ENCODE measurements around the gene LRRN4CL.
"Not testable (repeated sequence)": the region's sequence is repeated elsewhere in the genome, so short reads cannot be mapped to it uniquely, and the experiment has no call there.

Gene LRRN4CL

GRCh38 chr11:62709247-62710000 is 20.1 kb upstream of the LRRN4CL start:
- peak; percentile 92 for DNase-seq

GRCh38 chr11:62708793-62709192 is 19.5 kb upstream of the LRRN4CL start:
- DNase-seq, result no peak

GRCh38 chr11:62708392-62708791 is 19.1 kb upstream of the LRRN4CL start:
- no peak for DNase-seq

GRCh38 chr11:62707277-62707861 is 18.0 kb upstream of the LRRN4CL start, which contains the start of the genes BSCL2 and GNG3:
Gene BSCL2 (minus strand): TSS chr11:62707424. CDS start chr11:62707195, 229 bp downstream.
Gene GNG3 (plus strand): TSS chr11:62707676. CDS start chr11:62708296, 620 bp downstream.
- peak; percentile 56 for DNase-seq

GRCh38 chr11:62706850-62707247 is 17.5 kb upstream of the LRRN4CL start:
- DNase-seq, result no peak

GRCh38 chr11:62705880-62706849 is 16.8 kb upstream of the LRRN4CL start:
- DNase-seq, result peak; percentile 76

- peak; percentile 9 for DNase-seq
Measured at GRCh38 chr11:62705413-62705812, 16.1 kb upstream of the LRRN4CL start.

GRCh38 chr11:62703921-62704320 is 14.6 kb upstream of the LRRN4CL start:
- DNase-seq, result not testable (repeated sequence)

- no peak for DNase-seq
Measured at GRCh38 chr11:62702246-62702645, 12.9 kb upstream of the LRRN4CL start.

GRCh38 chr11:62694455-62695167 is 5.3 kb upstream of the LRRN4CL start:
- peak; percentile 29 for DNase-seq

GRCh38 chr11:62693624-62694023 is 4.3 kb upstream of the LRRN4CL start:
- not testable (repeated sequence) for DNase-seq

GRCh38 chr11:62688491-62688890 is 839 bp downstream of the LRRN4CL start:
- no peak for DNase-seq

- no peak for DNase-seq
Measured at GRCh38 chr11:62687508-62688396, 1.6 kb downstream of the LRRN4CL start.

GRCh38 chr11:62682518-62682917 is 6.8 kb downstream of the LRRN4CL start:
- no peak for DNase-seq

GRCh38 chr11:62680825-62681240 is 8.5 kb downstream of the LRRN4CL start:
- peak; percentile 78 for DNase-seq

- peak; percentile 74 for DNase-seq
Measured at GRCh38 chr11:62678770-62679696, 10.3 kb downstream of the LRRN4CL start, which contains the start of gene UBXN1. Gene UBXN1 (minus strand): TSS chr11:62679073. CDS start chr11:62678923, 150 bp downstream.

GRCh38 chr11:62678433-62678769 is 10.9 kb downstream of the LRRN4CL start:
- no peak for DNase-seq

- DNase-seq, result no peak
Measured at GRCh38 chr11:62677714-62678113, 11.6 kb downstream of the LRRN4CL start.

- no peak for DNase-seq
Measured at GRCh38 chr11:62677156-62677555, 12.2 kb downstream of the LRRN4CL start.

GRCh38 chr11:62676698-62677097 is 12.6 kb downstream of the LRRN4CL start:
- DNase-seq, result no peak
